Left ventricle myocardium inferior (tissue), 1 donor: ENCODE results near the gene PGLYRP4. TPM values are rescaled to one million over a fixed set of nuclear protein-coding genes. Genes with fewer than 3 reads are reported as not detected.

ENCODE experiments used
- DNase-seq: peaks from one replicate; pipeline ENCODE4 v3.0.0-alpha.2; 2020
- H3K27ac ChIP-seq: fragments of 200-600 bp; replicated peaks from 2 replicates; pipeline ENCODE4 v1.8.0; 2021
- H3K27me3 ChIP-seq: fragments of 200-600 bp; 2 replicates; pipeline ENCODE4 v1.8.0; 2021; ENCODE audit warnings: low read depth
- H3K36me3 ChIP-seq: fragments of 200-600 bp; 2 replicates; pipeline ENCODE4 v1.8.0; 2021
- H3K4me1 ChIP-seq: fragments of 200-600 bp; 2 replicates; pipeline ENCODE4 v1.8.0; 2021
- H3K4me3 ChIP-seq: fragments of 200-600 bp; 2 replicates; pipeline ENCODE4 v1.8.0; 2021; ENCODE audit warnings: mild to moderate bottlenecking, moderate library complexity
- H3K9me3 ChIP-seq: fragments of 200-600 bp; replicated peaks from 2 replicates; pipeline ENCODE4 v1.8.0; 2021
- CTCF ChIP-seq: fragments of 200-600 bp; IDR thresholded peaks from 2 replicates; pipeline ENCODE4 v1.8.0; 2021; ENCODE audit warnings: antibody characterized with exemption, mild to moderate bottlenecking, borderline replicate concordance
- intact Hi-C: fragments of 100-400 bp; cut with micrococcal nuclease; formaldehyde crosslinking; loops from one replicate; pipeline ENCODE4 v1.11.0; 2022
- total RNA-seq: library from RNA; stranded (reverse); fragmentation: NEBNext Ultra II Directional; extraction: Animal tissue kit (Norgen Biotek cat#: 25700); gene quantifications from one replicate; pipeline ENCODE4 v1.2.1, GENCODE V29; 2021
- donor health status: DM: no; HTN: yes; CAD: no; lungs with severe emphysema.

Gene PGLYRP4
- total RNA-seq, 1 donor from 2014 or later = not detected

DNA sequence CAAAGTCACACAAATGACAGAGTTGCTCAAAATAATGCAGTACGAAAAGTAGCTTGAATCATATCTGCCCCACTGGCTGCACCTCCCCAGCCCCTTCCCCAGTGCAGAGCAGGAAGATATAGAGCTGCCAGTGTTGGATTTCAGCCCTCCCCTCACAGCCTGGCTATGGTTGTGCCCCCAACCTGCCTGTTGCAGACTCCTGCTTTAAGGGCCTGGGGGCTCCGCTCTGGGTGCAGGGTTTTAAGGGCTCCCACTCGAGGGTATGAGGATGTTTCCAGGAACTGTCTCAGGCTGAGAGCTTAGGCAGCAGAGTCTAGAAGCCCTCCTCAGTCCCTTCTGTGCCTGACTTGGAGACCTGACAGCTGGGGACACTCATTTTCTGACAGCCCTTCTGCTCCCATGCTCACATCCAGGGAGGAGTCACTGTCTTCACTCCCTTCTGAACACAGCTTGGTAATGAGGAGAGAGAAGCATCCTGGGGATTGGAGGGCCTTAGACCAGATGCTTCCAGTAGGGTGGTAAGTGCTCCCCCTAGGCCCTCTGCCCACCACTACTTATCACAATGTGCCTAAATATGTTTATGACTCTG lies 13.6 kb upstream of the PGLYRP4 start:
- no peak for DNase-seq
- intact Hi-C loops = no loop called here

DNA sequence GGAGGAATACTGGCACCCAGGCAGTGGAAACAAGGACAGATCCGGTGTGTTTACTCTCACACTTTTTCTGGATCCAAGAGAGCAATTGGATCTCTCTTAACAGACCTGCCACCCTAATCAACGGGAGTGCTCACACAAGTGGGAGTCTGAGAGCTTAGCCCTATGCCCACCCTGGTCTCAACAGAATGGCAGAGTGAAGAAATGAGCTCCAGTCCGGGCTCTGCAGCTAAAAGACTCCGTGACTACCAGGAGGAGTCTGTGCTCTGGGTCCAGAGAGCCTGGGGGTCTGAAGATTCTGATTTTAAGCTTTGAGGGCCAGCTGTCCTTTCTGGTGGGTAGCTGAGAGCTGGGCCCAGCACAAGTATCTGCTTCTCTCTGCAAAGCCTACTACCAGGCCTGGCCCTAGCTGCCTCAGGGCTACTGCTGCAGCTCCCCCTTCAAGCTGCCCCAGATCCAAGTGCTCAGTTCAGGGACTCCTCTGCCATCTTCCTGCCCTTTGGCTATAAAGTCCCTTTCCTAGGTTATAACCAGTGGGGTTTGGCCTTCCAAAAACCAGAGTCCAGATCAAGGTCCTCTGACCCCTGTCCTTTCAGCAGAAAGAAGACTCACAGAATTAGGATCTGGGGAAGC lies 13.0 kb upstream of the PGLYRP4 start:
- Histone ChIP-seq H3K36me3 (no peaks in the 10 kb centered on the region), H3K4me1 (peaks cover 17% of the 10 kb centered on the region), H3K9me3 (no peaks in the 10 kb centered on the region), H3K27me3 (peaks cover 20% of the 10 kb centered on the region), H3K4me3 (no peak overlapping the region), H3K27ac (no peak overlapping the region)
- intact Hi-C loops = no loop called here
- no peak for DNase-seq
- TF ChIP-seq CTCF = no peak

More for the DNA sequence above, 13.6 kb upstream of the PGLYRP4 start:
- H3K36me3 ChIP-seq = no peaks in the 10 kb centered on the region
- no peak for TF ChIP-seq CTCF
- H3K4me1 ChIP-seq = peaks cover 17% of the 10 kb centered on the region
- H3K4me3 ChIP-seq = no peak overlapping the region
- H3K27me3 ChIP-seq = peaks cover 25% of the 10 kb centered on the region
- H3K9me3 ChIP-seq = no peaks in the 10 kb centered on the region
- no peak overlapping the region for H3K27ac ChIP-seq

DNA sequence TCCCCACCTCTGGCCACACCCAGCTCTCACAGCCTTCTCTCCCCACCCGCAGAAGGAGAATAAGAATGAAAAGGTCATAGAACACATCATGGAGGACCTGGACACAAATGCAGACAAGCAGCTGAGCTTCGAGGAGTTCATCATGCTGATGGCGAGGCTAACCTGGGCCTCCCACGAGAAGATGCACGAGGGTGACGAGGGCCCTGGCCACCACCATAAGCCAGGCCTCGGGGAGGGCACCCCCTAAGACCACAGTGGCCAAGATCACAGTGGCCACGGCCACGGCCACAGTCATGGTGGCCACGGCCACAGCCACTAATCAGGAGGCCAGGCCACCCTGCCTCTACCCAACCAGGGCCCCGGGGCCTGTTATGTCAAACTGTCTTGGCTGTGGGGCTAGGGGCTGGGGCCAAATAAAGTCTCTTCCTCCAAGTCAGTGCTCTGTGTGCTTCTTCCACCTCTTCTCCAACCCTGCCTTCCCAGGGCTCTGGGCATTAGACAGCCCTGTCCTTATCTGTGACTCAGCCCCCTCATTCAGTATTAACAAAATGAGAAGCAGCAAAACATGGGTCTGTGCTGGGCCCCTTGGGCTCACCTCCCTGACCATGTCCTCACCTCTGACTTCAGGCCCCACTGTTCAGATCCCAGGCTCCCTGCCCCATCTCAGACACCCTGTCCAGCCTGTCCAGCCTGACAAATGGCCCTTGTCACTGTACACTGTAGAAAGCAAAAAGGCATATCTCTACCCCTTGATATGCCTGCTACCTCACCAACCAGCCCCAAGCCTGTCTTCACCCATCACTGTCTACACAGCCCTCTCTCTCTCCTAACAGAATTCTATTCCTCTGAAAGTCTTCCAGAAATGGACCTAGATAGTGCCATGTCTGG lies 12.2 kb upstream of the PGLYRP4 start:
- no peak for TF ChIP-seq CTCF
- Histone ChIP-seq H3K4me3 (no peak overlapping the region), H3K27ac (no peak overlapping the region), H3K36me3 (no peaks in the 10 kb centered on the region), H3K9me3 (no peaks in the 10 kb centered on the region), H3K4me1 (peaks cover 17% of the 10 kb centered on the region), H3K27me3 (peaks cover 14% of the 10 kb centered on the region)
- intact Hi-C loops = no loop called here
- DNase-seq = no peak

GRCh38 chr1:153360190-153360589 lies 11.5 kb upstream of the PGLYRP4 start:
- Histone ChIP-seq H3K4me1 (peaks cover 17% of the 10 kb centered on the region), H3K9me3 (no peaks in the 10 kb centered on the region), H3K36me3 (no peaks in the 10 kb centered on the region), H3K4me3 (no peak overlapping the region), H3K27ac (no peak overlapping the region), H3K27me3 (peaks cover 9% of the 10 kb centered on the region)
- intact Hi-C loops = no loop called here
- no peak for DNase-seq
- TF ChIP-seq CTCF = no peak

GRCh38 chr1:153359241-153359640 lies 10.6 kb upstream of the PGLYRP4 start:
- peaks cover 17% of the 10 kb centered on the region for H3K4me1 ChIP-seq
- no peak overlapping the region for H3K27ac ChIP-seq
- DNase-seq = no peak
- H3K4me3 ChIP-seq = peak overlapping the region; percentile 30
- H3K36me3 ChIP-seq = no peaks in the 10 kb centered on the region
- no peaks in the 10 kb centered on the region for H3K9me3 ChIP-seq
- no peaks in the 10 kb centered on the region for H3K27me3 ChIP-seq
- no peak for TF ChIP-seq CTCF
- intact Hi-C loops = no loop called here
